GM19035 (cell line): ENCODE results near the gene OPCML.

Experiments
- ATAC-seq: cut with Tn5 transposase; IDR thresholded peaks from one replicate; pipeline ENCODE4 v1.9.1; 2021; ENCODE audit not compliant: unreplicated experiment

The OPCML gene

GRCh38 chr11:132650969-132651720, 881.2 kb downstream of the OPCML start:
- no peak for ATAC-seq

- no peak for ATAC-seq
Measured at GRCh38 chr11:132649277-132649676, 883.0 kb downstream of the OPCML start.

- no peak for ATAC-seq
Measured at GRCh38 chr11:132648851-132649250, 883.5 kb downstream of the OPCML start.

- ATAC-seq = no peak
Measured at GRCh38 chr11:132646890-132647289, 885.4 kb downstream of the OPCML start.

GRCh38 chr11:132644520-132645239, 887.6 kb downstream of the OPCML start:
- no peak for ATAC-seq

GRCh38 chr11:132643239-132643638, 889.1 kb downstream of the OPCML start:
- ATAC-seq = no peak

GRCh38 chr11:132640952-132641351, 891.3 kb downstream of the OPCML start:
- no peak for ATAC-seq

- ATAC-seq = no peak
Measured at GRCh38 chr11:132639986-132640385, 892.3 kb downstream of the OPCML start.

- ATAC-seq = no peak
Measured at GRCh38 chr11:132639403-132639802, 892.9 kb downstream of the OPCML start.

GRCh38 chr11:132638423-132638822, 893.9 kb downstream of the OPCML start:
- no peak for ATAC-seq

GRCh38 chr11:132636523-132636922, 895.8 kb downstream of the OPCML start:
- ATAC-seq = no peak

GRCh38 chr11:132632641-132633124, 899.6 kb downstream of the OPCML start:
- ATAC-seq = no peak

- no peak for ATAC-seq
Measured at GRCh38 chr11:132631989-132632388, 900.3 kb downstream of the OPCML start.

GRCh38 chr11:132627981-132628380, 904.3 kb downstream of the OPCML start:
- ATAC-seq = no peak

- no peak for ATAC-seq
Measured at GRCh38 chr11:132626446-132626845, 905.9 kb downstream of the OPCML start.

GRCh38 chr11:132623511-132623910, 908.8 kb downstream of the OPCML start:
- ATAC-seq = no peak

- ATAC-seq = no peak
Measured at GRCh38 chr11:132621976-132622580, 910.2 kb downstream of the OPCML start.

- no peak for ATAC-seq
Measured at GRCh38 chr11:132620423-132620822, 911.9 kb downstream of the OPCML start.

- no peak for ATAC-seq
Measured at GRCh38 chr11:132610791-132611190, 921.5 kb downstream of the OPCML start.

GRCh38 chr11:132610216-132610615, 922.1 kb downstream of the OPCML start:
- no peak for ATAC-seq

GRCh38 chr11:132607575-132607974, 924.7 kb downstream of the OPCML start:
- no peak for ATAC-seq
